Adrenal gland (tissue), 5 donors: ENCODE measurements around the gene SPTLC1.

Source experiments
- POLR2A ChIP-seq, 2 donors: fragments of 450-650 bp; IDR thresholded peaks; one replicate each; pipeline ENCODE4 v1.6.1; 2017; ENCODE audit warnings: antibody characterized with exemption in 2 of 2, mild to moderate bottlenecking in 2 of 2, moderate library complexity in 1 of 2
- TF ChIP-seq, protein P1 (sequence below), 6 experiments: fragments of 450-650 bp in 4 of 6; fragments of 200-600 bp in 2 of 6; sonication (generic) in 1 of 6; IDR thresholded peaks; 1 replicate in 5 of 6; 2 replicates in 1 of 6; pipeline versions ENCODE4 v1.5.1 to v1.8.0; 2016 to 2021; ENCODE audit warnings: antibody characterized with exemption in 6 of 6, mild to moderate bottlenecking in 2 of 6, moderate library complexity in 1 of 6
- donor health status: DM: no; HTN: no; CAD: no.

DNA sequence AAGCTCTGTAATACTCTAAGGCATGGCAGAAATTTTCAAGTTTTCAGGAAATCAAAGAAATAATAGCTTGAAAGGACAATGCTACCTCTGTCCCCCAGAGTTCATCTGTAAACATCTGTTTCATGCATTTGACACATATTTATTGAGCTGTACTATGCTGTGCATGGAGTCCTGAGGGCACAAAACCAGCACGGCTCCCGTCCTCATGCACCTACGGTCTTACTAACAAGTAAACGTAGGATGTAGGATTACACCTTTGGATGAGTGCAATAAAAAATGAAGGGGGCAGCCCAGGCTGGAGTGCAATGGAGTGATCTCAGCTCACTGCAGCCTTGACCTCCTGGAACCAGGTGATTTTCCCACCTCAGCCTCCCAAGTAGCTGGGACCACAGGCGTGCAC is 81.9 kb downstream of the SPTLC1 start:
- TF ChIP-seq, protein P1, sequence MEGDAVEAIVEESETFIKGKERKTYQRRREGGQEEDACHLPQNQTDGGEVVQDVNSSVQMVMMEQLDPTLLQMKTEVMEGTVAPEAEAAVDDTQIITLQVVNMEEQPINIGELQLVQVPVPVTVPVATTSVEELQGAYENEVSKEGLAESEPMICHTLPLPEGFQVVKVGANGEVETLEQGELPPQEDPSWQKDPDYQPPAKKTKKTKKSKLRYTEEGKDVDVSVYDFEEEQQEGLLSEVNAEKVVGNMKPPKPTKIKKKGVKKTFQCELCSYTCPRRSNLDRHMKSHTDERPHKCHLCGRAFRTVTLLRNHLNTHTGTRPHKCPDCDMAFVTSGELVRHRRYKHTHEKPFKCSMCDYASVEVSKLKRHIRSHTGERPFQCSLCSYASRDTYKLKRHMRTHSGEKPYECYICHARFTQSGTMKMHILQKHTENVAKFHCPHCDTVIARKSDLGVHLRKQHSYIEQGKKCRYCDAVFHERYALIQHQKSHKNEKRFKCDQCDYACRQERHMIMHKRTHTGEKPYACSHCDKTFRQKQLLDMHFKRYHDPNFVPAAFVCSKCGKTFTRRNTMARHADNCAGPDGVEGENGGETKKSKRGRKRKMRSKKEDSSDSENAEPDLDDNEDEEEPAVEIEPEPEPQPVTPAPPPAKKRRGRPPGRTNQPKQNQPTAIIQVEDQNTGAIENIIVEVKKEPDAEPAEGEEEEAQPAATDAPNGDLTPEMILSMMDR (IDR thresholded peaks at IDR 0.05): no peak
- TF ChIP-seq POLR2A (IDR thresholded peaks at IDR 0.05): no peak
